HEK293 (cell line): ENCODE results near the gene PIGL.
A peak's percentile ranks its signal among the peaks of the same experiment; 100 is the strongest.

Experiments used
- CTCF ChIA-PET: fragments of 350-600 bp; formaldehyde crosslinking; extraction: SDS; loops from one replicate; lab custom pipeline; 2021; ENCODE audit warnings: antibody characterized with exemption; lab: Yijun Ruan, JAX
- POLR2A ChIA-PET: fragments of 300-600 bp; formaldehyde crosslinking; extraction: SDS; loops from one replicate; lab custom pipeline; 2020; ENCODE audit warnings: antibody characterized with exemption, inconsistent platforms; lab: Yijun Ruan, JAX
- H3K27ac ChIP-seq: fragments of 200-500 bp; sonication (Bioruptor generic); 2 replicates; pipeline ENCODE4 v1.5.1; 2014; ENCODE audit warnings: low read depth, low read length, control low read depth, inconsistent platforms; ENCODE audit errors: extremely low read depth
- H3K36me3 ChIP-seq, 2 experiments: fragments of 200-500 bp in 1 of 2; sonication (Bioruptor generic) in 1 of 2; 1 replicate in 1 of 2; 2 replicates in 1 of 2; pipeline ENCODE4 v1.5.1; 2014 to 2017; ENCODE audit warnings: inconsistent platforms in 2 of 2, low read length in 2 of 2; ENCODE audit not compliant: control insufficient read depth in 2 of 2, insufficient read depth in 1 of 2
- H3K4me1 ChIP-seq: fragments of 200-500 bp; sonication (Bioruptor generic); 2 replicates; pipeline ENCODE4 v1.5.1; 2014; ENCODE audit warnings: mild to moderate bottlenecking, low read length, inconsistent platforms; ENCODE audit not compliant: control insufficient read depth, insufficient read depth
- H3K4me3 ChIP-seq: 2 replicates; pipeline ENCODE4 v1.5.1; 2011; ENCODE audit warnings: low read depth, mild to moderate bottlenecking, control low read depth, low read length, moderate library complexity
- H3K9me3 ChIP-seq: fragments of 200-500 bp; sonication (Bioruptor generic); 2 replicates; pipeline ENCODE4 v1.5.1; 2014; ENCODE audit warnings: low read depth, low read length, inconsistent platforms; ENCODE audit not compliant: control insufficient read depth, insufficient read depth
- KLF16 ChIP-seq: fragments of 450-650 bp; formaldehyde crosslinking; IDR thresholded peaks from 2 replicates; pipeline ENCODE4 v1.5.1; 2017; ENCODE audit warnings: missing biosample characterization, missing genetic modification characterization
- KLF17 ChIP-seq: fragments of 450-650 bp; formaldehyde crosslinking; IDR thresholded peaks from 2 replicates; pipeline ENCODE4 v1.5.1; 2016; ENCODE audit warnings: missing biosample characterization, missing genetic modification characterization
- PRDM10 ChIP-seq: fragments of 450-650 bp; formaldehyde crosslinking; IDR thresholded peaks from 2 replicates; pipeline ENCODE4 v1.5.1; 2016; ENCODE audit warnings: missing biosample characterization, missing genetic modification characterization
- WT1 ChIP-seq: fragments of 450-650 bp; formaldehyde crosslinking; IDR thresholded peaks from 2 replicates; pipeline ENCODE4 v1.5.1; 2016; ENCODE audit warnings: missing biosample characterization, missing genetic modification characterization
- ZBTB17 ChIP-seq: fragments of 450-650 bp; formaldehyde crosslinking; IDR thresholded peaks from 2 replicates; pipeline ENCODE4 v1.5.1; 2016; ENCODE audit warnings: missing biosample characterization, missing genetic modification characterization
- ZBTB44 ChIP-seq: fragments of 450-650 bp; IDR thresholded peaks from 2 replicates; pipeline ENCODE4 v1.5.1; 2018; ENCODE audit warnings: missing biosample characterization, mild to moderate bottlenecking, missing genetic modification characterization
- ZFP3 ChIP-seq: fragments of 450-650 bp; formaldehyde crosslinking; IDR thresholded peaks from 2 replicates; pipeline ENCODE4 v1.5.1; 2016; ENCODE audit warnings: low read depth, missing biosample characterization, missing genetic modification characterization
- ZFP69B ChIP-seq: fragments of 450-650 bp; formaldehyde crosslinking; IDR thresholded peaks from 2 replicates; pipeline ENCODE4 v1.5.1; 2016; ENCODE audit warnings: missing biosample characterization, missing genetic modification characterization
- ZNF16 ChIP-seq: fragments of 450-650 bp; formaldehyde crosslinking; IDR thresholded peaks from 2 replicates; pipeline ENCODE4 v1.5.1; 2016; ENCODE audit warnings: low read depth, missing biosample characterization, missing genetic modification characterization
- ZNF2 ChIP-seq: fragments of 450-650 bp; formaldehyde crosslinking; IDR thresholded peaks from 2 replicates; pipeline ENCODE4 v1.5.1; 2016; ENCODE audit warnings: missing biosample characterization, missing genetic modification characterization
- ZNF239 ChIP-seq: fragments of 450-650 bp; formaldehyde crosslinking; IDR thresholded peaks from 2 replicates; pipeline ENCODE4 v1.5.1; 2016; ENCODE audit warnings: missing biosample characterization, missing genetic modification characterization
- ZNF266 ChIP-seq: fragments of 450-650 bp; formaldehyde crosslinking; IDR thresholded peaks from 2 replicates; pipeline ENCODE4 v1.5.1; 2016; ENCODE audit warnings: missing biosample characterization, missing genetic modification characterization, low read depth
- ZNF350 ChIP-seq: fragments of 450-650 bp; formaldehyde crosslinking; IDR thresholded peaks from 2 replicates; pipeline ENCODE4 v1.5.0; 2017; ENCODE audit warnings: missing biosample characterization, mild to moderate bottlenecking, missing genetic modification characterization
- ZNF423 ChIP-seq: fragments of 450-650 bp; formaldehyde crosslinking; IDR thresholded peaks from 2 replicates; pipeline ENCODE4 v1.5.1; 2016; ENCODE audit warnings: missing biosample characterization, missing genetic modification characterization
- ZNF433 ChIP-seq: fragments of 450-650 bp; formaldehyde crosslinking; IDR thresholded peaks from 2 replicates; pipeline ENCODE4 v1.5.1; 2016; ENCODE audit warnings: missing biosample characterization, missing genetic modification characterization, low read depth
- ZNF548 ChIP-seq: fragments of 450-650 bp; formaldehyde crosslinking; IDR thresholded peaks from 2 replicates; pipeline ENCODE4 v1.5.1; 2016; ENCODE audit warnings: missing biosample characterization, missing genetic modification characterization
- ZNF626 ChIP-seq: fragments of 450-650 bp; sonication (Bioruptor Pico); formaldehyde crosslinking; IDR thresholded peaks from 2 replicates; pipeline ENCODE4 v1.5.1; 2018; ENCODE audit warnings: missing biosample characterization, missing genetic modification characterization, inconsistent platforms
- ZNF654 ChIP-seq: fragments of 450-650 bp; formaldehyde crosslinking; IDR thresholded peaks from 2 replicates; pipeline ENCODE4 v1.5.1; 2016; ENCODE audit warnings: low read depth, missing biosample characterization, missing genetic modification characterization
- ZNF707 ChIP-seq: fragments of 450-650 bp; formaldehyde crosslinking; IDR thresholded peaks from 2 replicates; pipeline ENCODE4 v1.5.1; 2016; ENCODE audit warnings: missing biosample characterization, missing genetic modification characterization
- ZNF776 ChIP-seq: fragments of 450-650 bp; formaldehyde crosslinking; IDR thresholded peaks from 2 replicates; pipeline ENCODE4 v1.5.0; 2017; ENCODE audit warnings: missing biosample characterization, missing genetic modification characterization, borderline replicate concordance
- ZNF830 ChIP-seq: fragments of 450-650 bp; IDR thresholded peaks from 2 replicates; pipeline ENCODE4 v1.5.0; 2018; ENCODE audit warnings: missing biosample characterization, missing genetic modification characterization, low read depth, mild to moderate bottlenecking, moderate library complexity
- ZSCAN4 ChIP-seq: fragments of 450-650 bp; formaldehyde crosslinking; IDR thresholded peaks from 2 replicates; pipeline ENCODE4 v1.5.1; 2017; ENCODE audit warnings: missing biosample characterization, missing genetic modification characterization
- TF ChIP-seq, protein P1 (sequence below): fragments of 450-650 bp; formaldehyde crosslinking; IDR thresholded peaks from 2 replicates; pipeline ENCODE4 v1.5.1; 2016; ENCODE audit warnings: missing biosample characterization, missing genetic modification characterization
- TF ChIP-seq, protein P2 (sequence below): fragments of 450-650 bp; formaldehyde crosslinking; IDR thresholded peaks from 2 replicates; pipeline ENCODE4 v1.5.1; 2016; ENCODE audit warnings: missing biosample characterization, missing genetic modification characterization

PIGL gene

DNA sequence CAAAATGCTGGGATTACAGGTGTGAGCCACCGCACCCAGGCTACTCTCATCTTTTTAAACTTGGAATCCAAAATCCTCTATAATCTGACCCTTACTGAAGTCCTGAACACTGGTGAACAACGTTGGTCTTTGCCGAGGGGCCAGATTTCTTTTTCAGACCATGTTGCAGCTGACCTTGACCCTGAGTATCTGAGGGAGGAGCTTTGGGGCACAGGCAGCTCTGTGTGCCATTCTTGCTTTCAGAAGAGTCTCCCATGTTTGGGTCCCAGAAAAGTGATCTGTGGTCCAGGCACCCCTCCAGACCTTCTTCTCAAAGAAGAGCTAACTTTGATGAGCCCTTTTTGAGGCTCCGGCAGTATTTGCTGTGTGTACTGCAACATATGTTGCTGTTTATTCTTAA, 85.8 kb downstream of the PIGL start:
- CTCF ChIA-PET = interaction anchor here (0.6 to 1.2 kb wide), 6 partner anchors 52 to 220 kb away, joined by 3 to 9 read pairs (median 4); no protein-coding TSS in a partner anchor
- Histone ChIP-seq H3K36me3 (peaks cover 5 to 17% of the 10 kb centered on the region in 2 experiments; a peak in 2 of 3 replicates), H3K4me1 (no peaks in the 10 kb centered on the region), H3K4me3 (no peak overlapping the region), H3K9me3 (no peaks in the 10 kb centered on the region), H3K27ac (no peak overlapping the region)
- POLR2A ChIA-PET = interaction anchor here (0.6 to 0.7 kb wide), 2 partner anchors 11 to 78 kb away, joined by 3 read pairs; partner anchors contain the start of gene UBB
- no peak for TF ChIP-seq ZBTB17 (tag by site-specific recombination)
- no peak for TF ChIP-seq WT1
- no peak for TF ChIP-seq ZNF626 (tag by site-specific recombination)
- TF ChIP-seq ZNF16 = no peak

DNA sequence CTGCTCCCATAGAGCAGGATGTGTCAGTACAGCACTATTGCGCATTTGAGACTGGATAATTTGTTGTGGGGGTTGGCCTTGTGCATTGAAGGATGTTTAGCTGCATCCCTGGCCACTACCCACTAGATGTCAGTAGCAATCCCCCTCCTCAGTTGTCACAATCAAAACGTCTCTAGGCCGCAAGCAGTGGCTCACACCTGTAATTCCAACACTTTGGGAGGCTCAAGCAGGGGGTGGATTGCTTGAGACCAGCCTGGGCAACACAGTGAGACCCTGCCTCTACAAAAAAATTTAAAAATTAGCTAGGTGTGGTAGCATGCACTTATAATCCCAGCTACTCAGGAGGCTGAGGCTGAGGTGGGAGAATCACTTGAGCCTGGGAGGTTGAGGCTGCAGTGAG, 87.8 kb downstream of the PIGL start:
- ChIA-PET CTCF (interaction anchor here (0.7 to 3.2 kb wide), 17 partner anchors 9 to 216 kb away, joined by 3 to 34 read pairs (median 5); partner anchors contain the start of gene TRPV2), POLR2A (interaction anchor here (1.0 to 1.8 kb wide), 3 partner anchors 90 to 136 kb away, joined by 3 to 4 read pairs (median 3); partner anchors contain the start of gene NCOR1)
- no peak overlapping the region for H3K4me3 ChIP-seq
- H3K27ac ChIP-seq = no peak overlapping the region
- H3K36me3 ChIP-seq = peaks cover 5 to 17% of the 10 kb centered on the region in 2 experiments; a peak in 2 of 3 replicates
- H3K4me1 ChIP-seq = no peaks in the 10 kb centered on the region
- H3K9me3 ChIP-seq = no peaks in the 10 kb centered on the region
- TF ChIP-seq ZNF654 (tag by site-specific recombination) (peak; percentile 62), ZNF239 (no peak), ZNF707 (no peak), ZFP3 (tag by site-specific recombination) (no peak), ZNF350 (no peak), KLF16 (no peak), ZBTB44 (tag by site-specific recombination) (peak; percentile 54; the same call in 1 of the 2 replicates), ZNF2 (tag by site-specific recombination) (no peak), ZNF548 (no peak), ZNF776 (tag by site-specific recombination) (no peak), ZNF266 (tag by site-specific recombination) (no peak), ZNF433 (tag by site-specific recombination) (no peak), PRDM10 (tag by site-specific recombination) (0 out of 2 replicates have a peak, but pooled peaks have one; percentile 15), ZSCAN4 (tag by site-specific recombination) (no peak), KLF17 (tag by site-specific recombination) (no peak), ZNF423 (tag by site-specific recombination) (no peak), ZNF830 (tag by site-specific recombination) (no peak), ZFP69B (tag by site-specific recombination) (no peak)
- TF ChIP-seq, protein P1, sequence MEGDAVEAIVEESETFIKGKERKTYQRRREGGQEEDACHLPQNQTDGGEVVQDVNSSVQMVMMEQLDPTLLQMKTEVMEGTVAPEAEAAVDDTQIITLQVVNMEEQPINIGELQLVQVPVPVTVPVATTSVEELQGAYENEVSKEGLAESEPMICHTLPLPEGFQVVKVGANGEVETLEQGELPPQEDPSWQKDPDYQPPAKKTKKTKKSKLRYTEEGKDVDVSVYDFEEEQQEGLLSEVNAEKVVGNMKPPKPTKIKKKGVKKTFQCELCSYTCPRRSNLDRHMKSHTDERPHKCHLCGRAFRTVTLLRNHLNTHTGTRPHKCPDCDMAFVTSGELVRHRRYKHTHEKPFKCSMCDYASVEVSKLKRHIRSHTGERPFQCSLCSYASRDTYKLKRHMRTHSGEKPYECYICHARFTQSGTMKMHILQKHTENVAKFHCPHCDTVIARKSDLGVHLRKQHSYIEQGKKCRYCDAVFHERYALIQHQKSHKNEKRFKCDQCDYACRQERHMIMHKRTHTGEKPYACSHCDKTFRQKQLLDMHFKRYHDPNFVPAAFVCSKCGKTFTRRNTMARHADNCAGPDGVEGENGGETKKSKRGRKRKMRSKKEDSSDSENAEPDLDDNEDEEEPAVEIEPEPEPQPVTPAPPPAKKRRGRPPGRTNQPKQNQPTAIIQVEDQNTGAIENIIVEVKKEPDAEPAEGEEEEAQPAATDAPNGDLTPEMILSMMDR (tag by site-specific recombination) = peak; percentile 73
- TF ChIP-seq, protein P2, sequence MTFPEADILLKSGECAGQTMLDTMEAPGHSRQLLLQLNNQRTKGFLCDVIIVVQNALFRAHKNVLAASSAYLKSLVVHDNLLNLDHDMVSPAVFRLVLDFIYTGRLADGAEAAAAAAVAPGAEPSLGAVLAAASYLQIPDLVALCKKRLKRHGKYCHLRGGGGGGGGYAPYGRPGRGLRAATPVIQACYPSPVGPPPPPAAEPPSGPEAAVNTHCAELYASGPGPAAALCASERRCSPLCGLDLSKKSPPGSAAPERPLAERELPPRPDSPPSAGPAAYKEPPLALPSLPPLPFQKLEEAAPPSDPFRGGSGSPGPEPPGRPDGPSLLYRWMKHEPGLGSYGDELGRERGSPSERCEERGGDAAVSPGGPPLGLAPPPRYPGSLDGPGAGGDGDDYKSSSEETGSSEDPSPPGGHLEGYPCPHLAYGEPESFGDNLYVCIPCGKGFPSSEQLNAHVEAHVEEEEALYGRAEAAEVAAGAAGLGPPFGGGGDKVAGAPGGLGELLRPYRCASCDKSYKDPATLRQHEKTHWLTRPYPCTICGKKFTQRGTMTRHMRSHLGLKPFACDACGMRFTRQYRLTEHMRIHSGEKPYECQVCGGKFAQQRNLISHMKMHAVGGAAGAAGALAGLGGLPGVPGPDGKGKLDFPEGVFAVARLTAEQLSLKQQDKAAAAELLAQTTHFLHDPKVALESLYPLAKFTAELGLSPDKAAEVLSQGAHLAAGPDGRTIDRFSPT (tag by site-specific recombination) = no peak
